Cardiac septum (tissue), 1 donor: ENCODE results near the gene RSPH9. TPM values are rescaled to one million over a fixed set of nuclear protein-coding genes. Genes with fewer than 3 reads are reported as not detected.
"Not testable (repeated sequence)": the region's sequence is repeated elsewhere in the genome, so short reads cannot be mapped to it uniquely, and the experiment has no call there.

ENCODE experiments used
- DNase-seq: peaks from one replicate; pipeline ENCODE4 v3.0.0-alpha.2; 2020; ENCODE audit warnings: low spot score
- intact Hi-C: fragments of 100-400 bp; cut with DNase I; formaldehyde crosslinking; loops from one replicate; pipeline ENCODE4 v1.14.0; 2022
- total RNA-seq: library from RNA; stranded (reverse); fragmentation: NEBNext Ultra II Directional; extraction: Animal tissue kit (Norgen Biotek cat#: 25700); gene quantifications from one replicate; pipeline ENCODE4 v1.2.1, GENCODE V29; 2021
- donor health status: DM: no; HTN: no; CAD: no.

The RSPH9 gene
- total RNA-seq, 1 donor from 2014 or later = 0.24 TPM

GRCh38 chr6:43627008-43627825 is 17.6 kb upstream of the RSPH9 start:
- intact Hi-C loops = no loop called here
- DNase-seq = peak; percentile 87

- DNase-seq = peak; percentile 76
- intact Hi-C loops = no loop called here
Measured at GRCh38 chr6:43628393-43629103, 16.3 kb upstream of the RSPH9 start.

GRCh38 chr6:43629104-43629504 is 15.7 kb upstream of the RSPH9 start, which contains the start of gene GTPBP2:
GTPBP2 (minus strand) TSS chr6:43629264; CDS start chr6:43629162, 102 bp downstream.
- peak; percentile 100 for DNase-seq
- intact Hi-C loops = no loop called here

GRCh38 chr6:43629505-43630300 is 15.1 kb upstream of the RSPH9 start:
- peak; percentile 97 for DNase-seq
- intact Hi-C loops = no loop called here

GRCh38 chr6:43630980-43631619 is 13.7 kb upstream of the RSPH9 start:
- peak; percentile 61 for DNase-seq
- intact Hi-C loops = no loop called here

DNA sequence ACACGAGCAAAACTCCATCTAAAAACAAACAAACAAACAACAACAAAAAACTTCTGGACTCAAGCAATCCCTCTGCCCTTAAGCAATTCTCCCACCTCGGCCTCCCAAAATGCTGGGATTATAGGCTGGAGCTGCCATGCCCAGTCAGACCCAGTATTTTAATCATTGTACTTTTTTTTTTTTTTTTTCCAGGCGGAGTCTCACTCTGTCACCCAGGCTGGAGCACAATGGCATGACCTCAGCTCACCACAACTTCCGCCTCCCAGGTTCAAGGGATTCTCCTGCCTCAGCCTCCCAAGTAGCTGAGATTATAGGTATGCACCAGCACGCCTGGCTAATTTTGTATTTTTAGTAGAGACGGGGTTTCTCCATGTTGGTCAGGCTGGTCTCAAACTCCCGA is 11.8 kb upstream of the RSPH9 start:
- intact Hi-C loops, DNase-seq: not testable (repeated sequence)

DNA sequence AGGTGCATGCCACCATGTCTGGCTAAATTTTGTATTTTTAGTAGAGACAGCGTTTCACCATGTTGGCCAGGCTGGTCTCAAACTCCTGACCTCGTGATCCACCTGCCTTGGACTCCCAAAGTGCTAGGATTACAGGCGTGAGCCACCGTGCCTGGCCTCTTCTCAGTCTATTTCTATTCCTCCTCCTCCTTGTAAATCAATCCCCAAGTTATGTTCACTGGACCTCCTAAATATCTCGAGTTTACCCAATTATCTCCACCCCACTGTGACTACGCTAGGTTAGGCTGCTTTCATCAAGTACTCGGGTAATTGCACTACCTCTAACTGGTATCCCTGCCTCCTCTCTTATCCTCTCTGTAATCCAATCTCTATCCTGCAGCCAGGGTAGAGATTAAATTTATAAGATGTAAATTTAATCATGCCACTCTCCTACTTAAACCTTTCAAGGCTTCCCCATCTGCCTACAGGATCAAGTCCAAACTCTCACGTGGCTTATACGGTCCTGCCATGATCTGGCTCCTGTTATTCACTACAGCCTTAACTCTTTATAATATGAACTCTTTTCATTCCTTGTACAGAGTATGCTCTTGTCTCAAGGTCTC is 10.0 kb upstream of the RSPH9 start:
- DNase-seq = no peak
- intact Hi-C loops = no loop called here

GRCh38 chr6:43635387-43636307 is 9.2 kb upstream of the RSPH9 start, which contains the start of gene MAD2L1BP:
MAD2L1BP (plus strand) TSS chr6:43635840; CDS start chr6:43635876, 36 bp downstream.
- intact Hi-C loops = no loop called here
- DNase-seq = peak; percentile 94

GRCh38 chr6:43636308-43636659 is 8.6 kb upstream of the RSPH9 start:
- no peak for DNase-seq
- intact Hi-C loops = no loop called here

- intact Hi-C loops = no loop called here
Measured at GRCh38 chr6:43639984-43640800, 4.6 kb upstream of the RSPH9 start.

DNA sequence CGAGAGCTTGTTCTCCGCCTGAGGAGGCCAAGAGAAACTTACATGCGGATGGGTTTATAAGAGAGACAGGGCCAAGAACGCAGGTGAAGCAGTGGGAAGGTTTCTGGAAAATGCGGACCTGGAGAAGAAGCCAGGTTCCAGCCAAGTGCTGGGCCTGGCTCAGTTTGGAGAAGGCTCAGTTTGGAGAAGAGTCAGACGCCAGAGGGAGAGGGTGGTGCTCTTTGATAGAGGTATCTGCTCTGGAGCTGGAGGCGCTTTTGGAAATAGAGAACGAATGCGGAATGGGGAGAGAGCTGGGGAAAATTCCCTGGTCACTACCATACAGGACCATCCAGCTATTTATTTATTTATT is 753 bp downstream of the RSPH9 start:
- no peak for DNase-seq
- intact Hi-C loops = no loop called here

More at GRCh38 chr6:43639984-43640800, 4.6 kb upstream of the RSPH9 start:
- DNase-seq = no peak

DNA sequence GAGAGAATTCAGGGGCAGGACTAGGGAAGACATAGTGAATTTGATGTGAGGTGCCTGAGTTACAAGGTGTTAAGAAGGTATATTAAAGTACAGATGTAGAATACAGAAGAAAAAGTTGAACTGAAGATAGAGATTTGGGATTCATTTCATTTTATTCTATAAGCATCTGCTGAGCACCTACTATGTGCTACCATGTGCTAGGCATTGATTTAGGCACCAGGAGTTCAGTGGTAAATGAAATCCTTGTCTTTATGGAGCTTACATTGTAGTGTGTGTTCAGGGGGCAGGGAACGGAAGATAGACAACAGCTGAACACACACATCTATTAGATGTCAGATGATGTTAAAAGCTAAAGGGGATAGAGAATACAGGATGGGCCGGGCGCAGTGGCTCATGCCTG is 2.8 kb downstream of the RSPH9 start:
- intact Hi-C loops = no loop called here
- no peak for DNase-seq

- intact Hi-C loops = no loop called here
- DNase-seq = no peak
Measured at GRCh38 chr6:43648248-43648647, 3.4 kb downstream of the RSPH9 start.

- intact Hi-C loops, DNase-seq: not testable (repeated sequence)
Measured at GRCh38 chr6:43652822-43653221, 8.0 kb downstream of the RSPH9 start.

DNA sequence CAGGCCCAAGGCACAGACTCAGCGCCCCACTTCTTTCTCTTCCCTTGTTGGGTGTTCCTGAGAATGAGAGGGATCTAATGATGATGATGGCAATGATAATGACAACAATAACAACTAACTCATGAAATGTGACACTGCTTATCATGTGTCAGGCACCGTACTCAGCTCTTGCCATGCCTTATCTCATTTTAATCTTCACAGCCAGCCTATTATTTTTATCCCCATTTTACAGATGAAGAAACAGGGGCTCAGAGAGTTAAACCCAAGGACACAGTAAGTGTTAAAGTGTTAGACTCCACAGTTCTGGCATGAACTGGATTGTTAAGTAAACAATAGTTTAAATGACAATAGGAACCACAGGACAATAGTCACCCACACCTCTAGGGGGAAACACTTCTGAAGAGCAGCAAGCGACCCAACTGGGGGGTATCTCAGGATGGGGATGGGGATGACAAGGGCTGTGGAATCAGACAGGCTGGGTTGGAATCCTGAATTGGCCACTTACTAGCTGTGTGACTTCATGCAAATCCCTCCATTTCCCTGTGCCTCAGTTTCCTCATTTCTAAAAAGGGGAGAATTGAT is 12.5 kb downstream of the RSPH9 start:
- intact Hi-C loops = no loop called here

GRCh38 chr6:43658161-43658560 is 13.3 kb downstream of the RSPH9 start:
- intact Hi-C loops = no loop called here
- DNase-seq = no peak

More for the DNA sequence above, 12.5 kb downstream of the RSPH9 start:
- DNase-seq = no peak

GRCh38 chr6:43662948-43663347 is 18.1 kb downstream of the RSPH9 start:
- intact Hi-C loops = loop anchor here (10.0 kb wide), 1 partner anchor 292 kb away; no protein-coding TSS in a partner anchor
- not testable (repeated sequence) for DNase-seq
